ENCODE results near the gene MELK.

GRCh38 chr9:36609306-36609705 lies 36.6 kb downstream of the MELK start:
- TF ChIP-seq, protein P1, sequence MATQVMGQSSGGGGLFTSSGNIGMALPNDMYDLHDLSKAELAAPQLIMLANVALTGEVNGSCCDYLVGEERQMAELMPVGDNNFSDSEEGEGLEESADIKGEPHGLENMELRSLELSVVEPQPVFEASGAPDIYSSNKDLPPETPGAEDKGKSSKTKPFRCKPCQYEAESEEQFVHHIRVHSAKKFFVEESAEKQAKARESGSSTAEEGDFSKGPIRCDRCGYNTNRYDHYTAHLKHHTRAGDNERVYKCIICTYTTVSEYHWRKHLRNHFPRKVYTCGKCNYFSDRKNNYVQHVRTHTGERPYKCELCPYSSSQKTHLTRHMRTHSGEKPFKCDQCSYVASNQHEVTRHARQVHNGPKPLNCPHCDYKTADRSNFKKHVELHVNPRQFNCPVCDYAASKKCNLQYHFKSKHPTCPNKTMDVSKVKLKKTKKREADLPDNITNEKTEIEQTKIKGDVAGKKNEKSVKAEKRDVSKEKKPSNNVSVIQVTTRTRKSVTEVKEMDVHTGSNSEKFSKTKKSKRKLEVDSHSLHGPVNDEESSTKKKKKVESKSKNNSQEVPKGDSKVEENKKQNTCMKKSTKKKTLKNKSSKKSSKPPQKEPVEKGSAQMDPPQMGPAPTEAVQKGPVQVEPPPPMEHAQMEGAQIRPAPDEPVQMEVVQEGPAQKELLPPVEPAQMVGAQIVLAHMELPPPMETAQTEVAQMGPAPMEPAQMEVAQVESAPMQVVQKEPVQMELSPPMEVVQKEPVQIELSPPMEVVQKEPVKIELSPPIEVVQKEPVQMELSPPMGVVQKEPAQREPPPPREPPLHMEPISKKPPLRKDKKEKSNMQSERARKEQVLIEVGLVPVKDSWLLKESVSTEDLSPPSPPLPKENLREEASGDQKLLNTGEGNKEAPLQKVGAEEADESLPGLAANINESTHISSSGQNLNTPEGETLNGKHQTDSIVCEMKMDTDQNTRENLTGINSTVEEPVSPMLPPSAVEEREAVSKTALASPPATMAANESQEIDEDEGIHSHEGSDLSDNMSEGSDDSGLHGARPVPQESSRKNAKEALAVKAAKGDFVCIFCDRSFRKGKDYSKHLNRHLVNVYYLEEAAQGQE (IDR thresholded peaks at IDR 0.05; ENCODE audit: low read depth) = no peak
- no peak for TF ChIP-seq YY1 (IDR thresholded peaks at IDR 0.05; ENCODE audit: low read depth)
- TF ChIP-seq, protein P2, sequence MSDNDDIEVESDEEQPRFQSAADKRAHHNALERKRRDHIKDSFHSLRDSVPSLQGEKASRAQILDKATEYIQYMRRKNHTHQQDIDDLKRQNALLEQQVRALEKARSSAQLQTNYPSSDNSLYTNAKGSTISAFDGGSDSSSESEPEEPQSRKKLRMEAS (IDR thresholded peaks at IDR 0.05) = no peak
- TF ChIP-seq RAD21 (IDR thresholded peaks at IDR 0.05; ENCODE audit: low read depth) = no peak
- TF ChIP-seq EGR1 (IDR thresholded peaks at IDR 0.05) = no peak
- no peak for TF ChIP-seq TCF12 (IDR thresholded peaks at IDR 0.05; ENCODE audit: low read depth)
- no peak for TF ChIP-seq EP300 (IDR thresholded peaks at IDR 0.05; ENCODE audit: borderline replicate concordance)
- no peak for TF ChIP-seq TAF1 (IDR thresholded peaks at IDR 0.05; ENCODE audit: low read depth)
- TF ChIP-seq CREB1 (IDR thresholded peaks at IDR 0.05; ENCODE audit: low read depth) = no peak
- no peak for TF ChIP-seq CEBPB (IDR thresholded peaks at IDR 0.05)
- no peak for TF ChIP-seq TEAD4 (IDR thresholded peaks at IDR 0.05)
- TF ChIP-seq USF1 (IDR thresholded peaks at IDR 0.05) = no peak
